Jurkat, Clone E6-1 (cell line): Measurements from ENCODE around the gene SLC9A5.

ENCODE experiments used
- DNase-seq: peaks from one replicate; pipeline ENCODE4 v3.0.0-alpha.2; 2011; ENCODE audit warnings: low read depth, low spot score
- H3K4me3 ChIP-seq: 2 replicates; pipeline ENCODE4 v1.5.1; 2011; ENCODE audit warnings: mild to moderate bottlenecking, low read length, control low read depth, moderate library complexity

SLC9A5 gene

DNA sequence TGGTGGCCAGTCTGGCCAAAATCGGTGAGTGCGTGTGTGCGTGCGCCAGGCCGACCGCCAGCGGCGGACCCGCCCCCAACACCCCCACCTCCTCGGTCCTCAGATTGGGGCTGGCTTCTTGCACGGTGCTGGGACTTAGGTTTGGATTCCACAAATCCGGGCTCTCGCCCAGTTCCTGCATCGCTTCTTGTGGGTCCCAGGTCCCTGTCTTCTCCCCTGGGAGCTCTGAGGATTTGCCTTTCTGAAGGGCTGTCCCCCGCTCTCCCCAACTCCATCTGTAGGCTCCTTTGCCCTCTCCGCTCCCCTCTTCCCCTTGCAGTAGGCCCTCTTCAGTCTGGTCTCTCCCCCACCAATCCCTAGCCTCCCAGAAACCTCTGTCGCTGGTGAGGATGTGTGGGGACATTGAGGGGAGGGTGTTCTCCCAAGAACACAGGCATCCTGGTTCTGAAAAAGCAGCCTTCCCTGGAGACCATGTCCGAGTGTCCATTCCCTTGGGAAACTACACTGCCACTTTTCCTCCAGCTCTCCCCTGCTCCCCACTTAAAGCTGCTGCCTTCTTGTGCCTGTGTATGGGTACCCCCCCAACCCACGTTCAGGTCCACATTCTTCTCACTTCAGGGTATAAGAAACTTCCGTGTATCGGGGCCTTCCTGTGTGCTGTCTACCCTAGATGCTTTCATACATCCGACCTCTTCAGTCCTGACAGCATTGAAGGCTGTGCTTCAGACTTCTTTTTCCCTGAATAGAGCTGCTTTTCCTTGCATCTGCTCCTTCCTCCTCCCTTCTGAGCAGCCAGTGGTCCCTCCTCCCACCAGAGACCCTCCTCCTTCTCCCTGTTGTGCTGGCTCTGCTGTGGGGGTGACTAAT, 632 bp downstream of the SLC9A5 start:
- H3K4me3 ChIP-seq: peak overlapping the region; percentile 18

DNA sequence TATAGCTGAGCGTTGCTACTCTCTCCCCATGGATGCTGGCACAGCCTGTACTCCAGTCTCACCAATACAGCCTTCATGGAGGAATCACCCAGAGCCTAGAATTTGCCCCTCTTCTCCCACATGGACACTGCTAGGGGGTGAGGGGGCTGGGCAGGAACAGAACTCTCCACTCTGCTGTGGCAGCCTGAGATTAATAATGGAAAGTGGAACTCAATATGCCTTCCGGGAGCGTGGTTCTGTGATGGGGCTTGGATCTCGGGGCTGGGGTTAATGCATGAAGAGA, 1.2 kb downstream of the SLC9A5 start:
- no peak overlapping the region for H3K4me3 ChIP-seq
- no peak for DNase-seq

More for the DNA sequence above, 632 bp downstream of the SLC9A5 start:
- DNase-seq: no peak

DNA sequence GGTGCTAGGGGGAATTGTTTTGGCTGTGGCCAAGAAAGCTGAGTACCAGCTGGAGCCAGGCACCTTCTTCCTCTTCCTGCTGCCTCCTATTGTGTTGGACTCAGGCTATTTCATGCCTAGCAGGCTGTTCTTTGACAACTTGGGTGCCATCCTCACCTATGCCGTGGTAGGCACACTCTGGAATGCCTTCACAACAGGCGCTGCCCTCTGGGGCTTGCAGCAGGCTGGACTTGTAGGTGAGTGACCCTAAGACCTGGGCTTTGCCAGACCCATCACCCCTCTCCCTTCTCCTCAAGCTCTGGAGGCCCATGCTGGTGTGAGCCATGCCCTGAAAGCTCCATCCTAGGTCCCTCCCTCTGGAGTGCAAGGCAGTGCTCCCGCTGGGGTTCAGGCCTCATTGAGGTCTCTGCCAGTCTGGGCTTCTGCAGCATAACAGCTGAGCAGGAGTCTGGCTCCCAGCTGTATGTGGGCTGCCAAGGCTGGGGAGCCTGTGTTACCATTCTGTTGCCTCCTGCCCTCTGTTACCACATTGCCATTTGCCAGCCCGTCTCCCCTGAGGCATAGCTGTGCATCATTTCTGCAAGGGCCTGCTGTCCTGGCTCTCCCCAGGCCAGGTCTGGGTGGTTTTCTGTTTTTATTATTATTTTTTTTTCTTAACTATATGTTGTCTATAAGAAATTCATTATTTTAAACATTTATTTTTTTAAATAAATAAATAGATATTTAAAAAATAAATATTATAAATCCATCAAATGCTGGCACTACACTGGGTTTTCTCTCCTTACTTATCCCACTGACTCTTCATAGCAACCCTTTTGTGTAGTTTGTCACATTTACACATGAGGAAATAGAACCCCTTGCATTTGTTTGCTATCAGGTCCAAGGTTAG, 4.1 kb downstream of the SLC9A5 start:
- no peak for DNase-seq
- H3K4me3 ChIP-seq: no peak overlapping the region

DNA sequence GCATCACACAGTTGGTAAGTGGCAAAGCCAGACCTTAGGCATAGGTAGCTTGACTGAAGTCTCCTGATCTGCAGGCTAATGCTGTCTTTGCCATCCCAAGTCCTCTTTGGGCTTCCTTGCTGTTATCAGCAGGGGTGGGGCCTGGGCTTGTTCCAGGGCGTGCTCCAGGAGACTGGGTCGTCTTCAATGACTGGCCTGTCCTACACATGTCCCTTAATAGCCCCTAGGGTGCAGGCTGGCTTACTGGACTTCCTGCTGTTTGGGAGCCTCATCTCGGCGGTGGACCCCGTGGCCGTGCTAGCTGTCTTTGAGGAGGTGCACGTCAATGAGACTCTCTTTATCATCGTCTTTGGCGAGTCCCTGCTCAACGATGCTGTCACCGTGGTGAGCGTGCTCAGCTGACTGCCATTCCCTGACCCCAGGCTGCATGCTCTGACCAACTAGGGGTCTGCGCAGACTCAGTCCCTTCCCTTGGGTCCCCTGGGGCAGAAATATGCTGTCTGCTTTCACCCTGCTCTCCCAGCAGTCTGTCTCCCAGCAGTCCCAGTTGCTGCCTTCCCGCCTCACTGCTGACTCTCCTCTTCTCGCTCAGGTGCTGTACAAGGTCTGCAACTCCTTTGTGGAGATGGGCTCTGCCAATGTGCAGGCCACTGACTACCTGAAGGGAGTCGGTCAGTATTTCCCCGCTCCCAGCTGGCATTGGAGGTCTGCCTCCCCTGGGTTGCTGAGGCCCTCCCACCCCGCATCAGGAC, 6.2 kb downstream of the SLC9A5 start:
- DNase-seq: no peak
- H3K4me3 ChIP-seq: no peak overlapping the region

DNA sequence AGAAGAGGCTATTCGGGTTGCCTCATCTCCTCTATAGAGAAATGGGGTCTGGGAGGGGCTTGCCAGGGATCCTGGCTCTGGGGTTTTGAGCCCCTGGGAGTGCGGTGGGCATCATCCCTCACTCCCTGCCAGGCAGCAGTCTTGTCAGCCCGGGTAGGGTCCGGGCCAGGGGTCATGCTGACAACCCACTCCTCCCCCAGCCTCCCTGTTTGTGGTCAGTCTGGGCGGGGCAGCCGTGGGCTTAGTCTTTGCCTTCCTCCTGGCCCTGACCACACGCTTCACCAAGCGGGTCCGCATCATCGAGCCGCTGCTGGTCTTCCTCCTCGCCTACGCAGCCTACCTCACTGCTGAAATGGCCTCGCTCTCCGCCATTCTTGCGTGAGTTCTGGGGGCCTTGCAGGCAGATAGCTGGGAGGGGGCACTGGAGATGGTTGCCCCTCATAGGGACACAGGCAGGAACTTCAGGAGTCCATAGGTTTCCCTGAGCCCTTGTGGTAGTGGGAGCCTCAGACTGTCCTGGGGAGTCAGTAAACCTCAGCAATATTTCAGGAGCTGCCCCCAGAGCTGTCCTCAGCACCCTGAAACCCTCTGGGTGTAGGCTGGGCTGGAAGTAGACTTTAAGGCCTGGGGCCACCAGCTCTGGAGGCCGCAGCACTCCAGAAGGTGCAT, 6.9 kb downstream of the SLC9A5 start:
- H3K4me3 ChIP-seq: no peak overlapping the region
- no peak for DNase-seq

DNA sequence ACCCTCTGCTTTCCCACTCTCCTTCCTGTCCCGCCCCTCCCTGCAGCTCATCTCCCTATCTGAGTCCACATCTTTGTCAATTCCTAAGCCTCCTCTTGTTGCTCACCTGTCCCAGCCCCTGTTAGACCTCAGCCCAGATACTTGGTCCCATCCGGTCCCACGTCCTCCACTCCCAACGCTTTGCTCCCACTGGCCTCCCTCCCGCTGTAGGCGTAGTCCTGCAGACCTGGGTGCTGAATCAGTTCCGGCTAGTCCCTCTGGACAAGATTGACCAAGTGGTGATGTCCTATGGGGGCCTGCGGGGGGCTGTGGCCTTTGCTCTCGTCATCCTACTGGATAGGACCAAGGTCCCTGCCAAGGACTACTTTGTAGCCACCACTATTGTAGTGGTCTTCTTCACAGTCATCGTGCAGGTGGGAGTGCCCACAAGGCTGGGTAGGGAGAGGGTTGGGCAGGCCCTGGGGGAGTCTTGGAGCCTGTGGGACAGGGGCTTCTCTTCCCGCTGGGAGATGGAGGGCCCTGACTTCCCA, 8.0 kb downstream of the SLC9A5 start:
- no peak overlapping the region for H3K4me3 ChIP-seq
- no peak for DNase-seq

DNA sequence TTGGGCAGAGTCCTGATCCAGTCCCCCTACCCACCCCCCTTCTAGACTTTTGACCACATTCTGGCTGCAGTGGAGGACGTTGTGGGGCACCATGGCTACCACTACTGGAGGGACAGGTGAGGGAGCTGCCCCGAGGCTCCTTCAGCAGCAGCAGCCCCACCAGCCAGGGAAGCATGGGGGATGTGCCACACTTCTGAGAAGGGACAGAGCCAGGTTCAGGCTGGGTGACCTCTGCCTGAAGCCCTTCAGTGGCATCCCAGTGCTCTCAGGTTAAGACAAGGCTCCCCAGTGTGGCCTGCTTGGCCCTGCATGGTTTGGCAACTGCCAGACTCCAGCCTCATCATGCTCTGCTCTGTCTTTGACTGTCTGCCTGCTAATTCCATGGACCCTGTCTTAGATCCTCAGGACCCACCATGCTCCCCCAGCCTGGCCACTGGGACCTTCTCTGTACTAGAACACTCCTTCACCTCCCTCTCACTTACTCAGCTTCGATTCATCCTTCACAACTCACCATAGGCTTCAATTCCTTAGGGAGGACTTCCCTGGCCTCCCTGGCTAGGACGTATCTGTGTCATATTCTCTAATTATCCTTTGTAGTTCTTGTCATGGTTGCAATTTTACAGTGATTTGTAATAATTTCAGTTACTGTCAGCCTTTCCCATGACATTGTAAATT, 8.8 kb downstream of the SLC9A5 start:
- no peak for DNase-seq
- H3K4me3 ChIP-seq: no peak overlapping the region

DNA sequence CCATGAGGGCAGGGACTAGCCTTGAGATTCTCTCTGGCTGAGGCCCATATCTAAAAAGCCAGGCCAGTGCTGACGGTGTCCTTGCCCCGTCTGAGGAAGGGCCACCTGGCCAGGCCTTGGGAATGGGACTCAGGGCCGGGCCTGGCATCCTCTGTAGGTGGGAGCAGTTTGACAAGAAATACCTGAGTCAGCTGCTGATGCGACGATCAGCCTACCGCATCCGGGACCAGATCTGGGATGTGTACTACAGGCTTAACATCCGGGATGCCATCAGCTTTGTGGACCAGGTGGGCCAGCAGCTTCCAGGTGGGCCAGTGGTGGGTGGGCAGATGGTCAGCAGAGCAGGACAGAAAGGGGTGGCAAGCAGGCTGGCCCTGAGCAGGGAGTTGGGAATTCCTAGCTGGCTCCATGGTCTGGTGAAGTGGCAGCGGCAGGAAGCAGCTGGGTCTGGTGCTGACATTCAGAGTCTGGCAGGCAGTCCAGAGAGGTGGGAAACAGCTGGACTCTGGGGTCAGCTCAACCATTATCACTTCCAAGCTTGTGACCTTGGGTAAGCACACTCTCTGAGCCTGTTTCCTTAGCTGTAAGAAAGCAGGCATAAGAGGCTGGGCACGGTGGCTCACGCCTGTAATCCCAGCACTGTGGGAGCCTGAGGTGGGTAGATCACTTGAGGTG, 9.5 kb downstream of the SLC9A5 start:
- H3K4me3 ChIP-seq: no peak overlapping the region
- no peak for DNase-seq

DNA sequence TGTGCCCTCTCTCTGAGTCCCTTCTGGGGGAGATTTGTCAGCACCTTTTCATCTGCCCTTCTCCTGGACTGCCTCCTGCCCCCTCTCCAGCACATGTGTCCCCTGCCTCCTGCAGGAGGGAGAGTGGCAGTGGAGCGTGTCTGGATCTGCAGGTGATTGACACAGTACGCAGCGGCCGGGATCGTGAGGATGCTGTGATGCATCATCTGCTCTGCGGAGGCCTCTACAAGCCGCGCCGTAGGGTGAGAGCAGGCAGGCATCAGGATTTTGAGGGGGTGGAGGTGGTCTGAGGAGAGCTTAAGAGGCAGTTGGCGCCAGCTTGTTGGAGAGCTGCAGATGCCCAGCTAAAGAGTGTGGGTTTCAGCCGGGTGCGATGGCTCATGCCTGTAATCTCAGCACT, 10.9 kb downstream of the SLC9A5 start:
- no peak overlapping the region for H3K4me3 ChIP-seq
- DNase-seq: no peak

DNA sequence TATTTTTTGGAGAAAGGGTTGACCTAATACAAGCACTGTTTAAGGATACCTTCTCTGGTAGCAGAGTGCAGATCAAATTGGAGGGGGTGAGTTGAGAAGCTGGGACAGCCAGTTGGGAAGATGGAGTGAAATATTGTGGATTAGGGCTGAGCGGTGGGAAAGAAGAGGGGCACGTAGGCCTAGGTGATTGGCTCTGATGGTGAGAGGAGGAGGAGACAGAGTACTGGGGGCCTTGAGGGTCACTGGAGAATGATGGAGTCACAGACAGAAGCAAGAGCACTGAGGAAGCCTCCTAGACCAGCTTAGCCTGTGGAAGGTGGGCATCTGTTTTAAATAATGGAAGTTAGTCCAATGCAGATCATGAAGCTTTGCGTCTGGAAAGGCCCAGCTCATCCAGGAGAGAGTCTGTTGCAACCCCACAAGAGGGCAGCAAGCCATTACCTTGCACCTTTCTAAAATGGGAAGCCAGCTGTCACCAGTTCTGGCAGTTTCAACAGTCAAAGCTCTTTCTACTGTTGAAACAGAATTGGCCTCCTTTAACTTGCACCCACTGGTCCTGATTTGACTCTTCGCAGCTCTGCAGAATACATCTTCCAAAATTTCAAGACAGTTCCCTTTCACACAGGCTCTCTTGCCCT, 11.8 kb downstream of the SLC9A5 start:
- DNase-seq: no peak
- H3K4me3 ChIP-seq: no peak overlapping the region

DNA sequence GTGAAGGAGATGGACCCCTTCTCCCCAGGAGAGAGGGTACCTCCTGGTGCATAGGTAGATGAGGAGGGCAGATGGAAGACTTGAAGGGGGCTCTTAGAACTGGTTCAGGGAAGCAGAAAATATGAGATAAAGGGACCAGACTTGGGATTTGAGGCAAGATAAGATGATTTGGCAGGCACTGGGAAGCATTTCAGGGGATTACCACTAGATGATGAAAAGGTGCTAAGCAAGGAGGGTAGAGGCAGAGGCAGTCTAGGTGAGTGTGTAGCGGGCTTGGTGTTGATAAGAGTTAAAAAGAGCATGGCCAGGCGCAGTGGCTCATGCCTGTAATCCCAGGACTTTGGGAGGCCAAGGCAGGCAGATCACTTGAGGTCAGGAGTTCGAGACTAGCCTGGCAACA, 14.4 kb downstream of the SLC9A5 start:
- H3K4me3 ChIP-seq: no peak overlapping the region
- DNase-seq: no peak

DNA sequence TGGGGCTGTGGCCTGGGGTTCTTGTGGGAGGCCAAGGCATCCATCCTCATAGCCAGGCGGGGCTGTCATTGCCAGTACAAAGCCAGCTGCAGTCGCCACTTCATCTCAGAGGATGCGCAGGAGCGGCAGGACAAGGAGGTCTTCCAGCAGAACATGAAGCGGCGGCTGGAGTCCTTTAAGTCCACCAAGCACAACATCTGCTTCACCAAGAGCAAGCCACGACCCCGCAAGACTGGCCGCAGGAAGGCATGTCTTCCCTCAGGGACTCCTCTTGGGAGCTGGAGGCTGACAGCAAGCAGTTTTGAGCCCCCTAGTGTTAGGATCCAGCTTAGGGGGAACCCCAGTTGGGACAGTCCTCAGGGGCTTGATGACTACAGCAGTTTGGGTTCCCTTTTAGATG, 15.5 kb downstream of the SLC9A5 start:
- DNase-seq: no peak

DNA sequence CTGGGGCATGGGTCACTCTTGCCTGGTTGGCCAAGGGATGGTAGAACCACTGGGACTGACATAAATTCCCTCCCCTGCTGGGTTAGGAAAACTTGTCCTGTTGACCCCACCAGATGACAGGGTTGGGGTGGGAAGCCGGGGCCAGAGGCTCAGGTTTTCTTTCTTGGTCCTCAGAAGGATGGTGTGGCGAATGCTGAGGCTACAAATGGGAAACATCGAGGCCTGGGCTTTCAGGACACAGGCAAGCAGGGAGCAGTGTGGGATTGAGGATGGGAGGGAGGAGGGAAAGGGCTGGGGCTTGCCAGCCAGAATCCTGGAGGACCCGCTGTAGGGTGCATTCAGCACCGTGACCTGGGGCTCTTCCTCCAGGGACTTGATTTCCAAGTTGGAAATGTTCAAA, 16.1 kb downstream of the SLC9A5 start:
- H3K4me3 ChIP-seq: no peak overlapping the region
- DNase-seq: no peak

More for the DNA sequence above, 15.5 kb downstream of the SLC9A5 start:
- H3K4me3 ChIP-seq: no peak overlapping the region

DNA sequence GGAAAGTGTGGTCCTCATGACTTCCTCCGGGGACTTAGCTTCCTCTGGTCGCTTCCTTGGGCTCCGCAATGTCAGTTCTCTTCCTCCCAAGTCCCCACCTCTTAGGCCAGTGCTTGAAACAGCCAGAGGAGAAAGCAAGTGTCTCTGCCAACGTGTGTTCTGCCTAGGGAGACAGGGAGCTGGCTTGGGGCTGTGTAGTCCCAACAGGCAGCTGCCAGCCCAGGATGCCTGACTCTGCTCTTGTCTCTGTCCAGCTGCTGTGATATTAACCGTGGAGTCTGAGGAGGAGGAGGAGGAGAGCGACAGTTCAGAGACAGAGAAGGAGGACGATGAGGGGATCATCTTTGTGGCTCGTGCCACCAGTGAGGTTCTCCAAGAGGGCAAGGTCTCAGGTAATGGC, 17.1 kb downstream of the SLC9A5 start:
- DNase-seq: no peak
- H3K4me3 ChIP-seq: no peak overlapping the region

DNA sequence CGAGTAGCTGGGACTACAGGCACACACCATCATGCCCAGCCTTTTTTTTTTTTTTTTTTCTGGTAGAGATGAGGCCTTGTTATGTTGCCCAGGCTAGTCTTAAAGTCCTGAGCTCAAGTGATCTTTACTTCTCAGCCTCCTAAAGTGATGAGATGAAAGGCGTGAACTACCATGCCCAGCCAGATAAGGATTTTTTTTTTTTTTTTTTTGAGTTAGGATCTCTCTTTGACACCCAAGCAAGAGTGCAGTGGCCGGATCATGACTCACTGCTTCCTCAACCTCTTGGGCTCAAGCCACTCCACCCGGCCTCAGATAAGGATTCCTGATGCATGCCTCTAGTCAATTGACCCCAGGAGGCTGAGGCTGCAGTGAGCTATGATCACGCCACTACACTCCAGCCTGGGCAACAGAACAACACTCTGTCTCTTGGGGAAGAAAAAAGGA, 19.4 kb downstream of the SLC9A5 start:
- no peak overlapping the region for H3K4me3 ChIP-seq
- no peak for DNase-seq

DNA sequence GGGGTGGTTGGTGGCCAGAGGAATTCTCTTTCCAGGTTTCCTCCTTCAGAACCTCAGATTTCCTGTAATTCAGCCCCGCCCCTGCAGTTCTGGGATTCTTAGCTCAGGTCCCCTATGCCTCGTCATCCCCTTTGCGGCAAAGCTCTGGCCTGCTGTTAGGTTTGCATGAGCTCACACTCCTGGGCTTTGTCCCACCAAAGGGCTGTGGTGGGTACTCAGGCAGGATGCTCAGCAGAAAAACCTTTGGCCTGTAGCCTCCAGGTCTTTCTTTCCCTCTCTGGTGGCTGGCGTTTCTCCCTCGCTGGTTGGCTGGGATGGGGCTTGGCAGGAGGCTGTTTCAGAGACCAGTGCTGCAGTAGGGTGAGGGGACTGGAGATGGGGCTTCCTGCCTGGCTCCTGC, 21.0 kb downstream of the SLC9A5 start:
- no peak for DNase-seq
- no peak overlapping the region for H3K4me3 ChIP-seq

DNA sequence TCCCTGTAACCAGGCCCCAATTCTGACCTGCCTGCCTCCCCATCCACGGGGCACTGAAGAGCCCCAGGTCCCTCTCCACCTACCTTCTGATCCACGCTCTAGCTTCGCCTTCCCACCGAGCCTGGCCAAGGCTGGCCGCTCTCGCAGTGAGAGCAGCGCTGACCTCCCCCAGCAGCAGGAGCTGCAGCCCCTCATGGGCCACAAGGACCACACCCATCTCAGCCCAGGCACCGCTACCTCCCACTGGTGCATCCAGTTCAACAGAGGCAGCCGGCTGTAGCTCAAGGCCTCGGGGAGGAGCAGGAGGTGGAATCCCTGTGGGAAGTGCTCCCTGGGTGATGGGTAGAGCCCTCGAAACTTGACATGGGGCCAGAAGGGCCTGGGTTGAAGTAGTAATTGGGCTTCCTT, 22.2 kb downstream of the SLC9A5 start:
- DNase-seq: no peak
- H3K4me3 ChIP-seq: no peak overlapping the region

DNA sequence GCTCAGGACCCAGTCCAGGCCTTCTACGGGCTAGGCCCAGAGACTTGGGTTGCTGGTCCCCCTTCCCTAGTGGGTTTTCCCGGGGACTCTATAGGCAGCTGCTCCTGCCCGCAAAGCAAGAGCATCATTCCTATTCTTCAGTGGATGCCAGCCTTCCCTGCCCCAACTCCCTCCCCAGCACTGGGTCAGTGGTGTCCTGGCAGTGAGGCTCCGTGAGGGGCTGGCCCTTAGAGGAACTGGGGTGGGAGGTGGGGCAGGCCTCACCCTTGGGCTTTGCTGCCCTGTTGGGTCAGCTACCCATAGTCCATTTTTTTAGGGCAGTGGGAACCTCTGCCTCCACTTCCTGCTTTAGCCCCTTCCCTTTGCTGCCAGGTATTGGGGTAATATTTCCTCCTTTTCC, 22.7 kb downstream of the SLC9A5 start:
- DNase-seq: no peak
- H3K4me3 ChIP-seq: no peak overlapping the region
